CD4-positive, alpha-beta T cell (primary cell): ENCODE data around the gene TMEM207. TPM values are rescaled to one million over a fixed set of nuclear protein-coding genes. Genes with fewer than 3 reads are reported as not detected.

ENCODE experiments used
- ATAC-seq: fragments of 200-7000 bp; cut with Tn5 transposase; one replicate; pipeline ENCODE4 v1.10.0; 2022; ENCODE audit warnings: mild to moderate bottlenecking; ENCODE audit not compliant: poor library complexity
- CTCF ChIA-PET: fragments of 350-600 bp; sonication (Branson Sonifier 250); formaldehyde crosslinking; loops from one replicate; lab custom pipeline; 2021; ENCODE audit warnings: antibody characterized with exemption, inconsistent platforms; lab: Charles Lee
- POLR2A ChIA-PET: fragments of 350-600 bp; sonication (Branson Sonifier 250); formaldehyde crosslinking; loops from one replicate; lab custom pipeline; 2021; ENCODE audit warnings: antibody characterized with exemption, inconsistent platforms; lab: Charles Lee
- DNase-seq, 14 experiments: peaks; one replicate each; pipeline ENCODE4 v3.0.0-alpha.2; 2013 to 2020; ENCODE audit warnings: mixed read lengths in 2 of 14
- H3K27ac ChIP-seq, 2 donors: one replicate each; pipeline versions ENCODE4 v1.5.1 to v1.7.0; 2013; ENCODE audit warnings: low read length in 2 of 2, low read depth in 1 of 2, mild to moderate bottlenecking in 1 of 2
- H3K27me3 ChIP-seq, 2 experiments: 1 replicate in 1 of 2; 2 replicates in 1 of 2; pipeline versions ENCODE4 v1.6.1 to v1.7.0; 2013; ENCODE audit warnings: low read length in 2 of 2, control low read depth in 1 of 2, mild to moderate bottlenecking in 1 of 2, moderate library complexity in 1 of 2; ENCODE audit not compliant: insufficient read depth in 2 of 2, control insufficient read depth in 1 of 2
- H3K36me3 ChIP-seq: one replicate; pipeline ENCODE4 v1.6.1; 2013; ENCODE audit warnings: low read length, control low read depth; ENCODE audit not compliant: insufficient read depth
- H3K4me1 ChIP-seq: one replicate; pipeline ENCODE4 v1.6.1; 2013; ENCODE audit warnings: low read length, control low read depth; ENCODE audit not compliant: insufficient read depth
- H3K4me3 ChIP-seq: one replicate; pipeline ENCODE4 v1.5.1; 2013; ENCODE audit warnings: mild to moderate bottlenecking, low read length, moderate library complexity
- H3K9me3 ChIP-seq, 2 experiments: 1 replicate in 1 of 2; 2 replicates in 1 of 2; pipeline versions ENCODE4 v1.6.1 to v1.7.0; 2013; ENCODE audit warnings: low read length in 2 of 2, mild to moderate bottlenecking in 2 of 2, control low read depth in 1 of 2, moderate library complexity in 1 of 2; ENCODE audit not compliant: control insufficient read depth in 1 of 2, insufficient read depth in 1 of 2
- H3K27ac Mint-ChIP-seq: one replicate; pipeline ENCODE4 v1.8.0; 2020; ENCODE audit warnings: mixed read lengths
- H3K27me3 Mint-ChIP-seq: one replicate; pipeline ENCODE4 v1.8.0; 2021; ENCODE audit warnings: mixed read lengths
- H3K36me3 Mint-ChIP-seq: one replicate; pipeline ENCODE4 v1.8.0; 2021; ENCODE audit warnings: low read depth, mixed read lengths
- H3K4me1 Mint-ChIP-seq: one replicate; pipeline ENCODE4 v1.8.0; 2021; ENCODE audit warnings: low read depth, mixed read lengths
- H3K4me3 Mint-ChIP-seq: one replicate; pipeline ENCODE4 v1.8.0; 2020; ENCODE audit warnings: mild to moderate bottlenecking, mixed read lengths
- H3K9me3 Mint-ChIP-seq: one replicate; pipeline ENCODE4 v1.8.0; 2020; ENCODE audit warnings: mixed read lengths
- intact Hi-C, 2 experiments: fragments of 100-400 bp; cut with DNase I in 1 of 2; cut with micrococcal nuclease in 1 of 2; formaldehyde crosslinking; loops; one replicate each; pipeline versions ENCODE4 v1.15.1 to v1.9.0; 2023 to 2025; cut with DNase I, micrococcal nuclease
- total RNA-seq, 174 experiments: library from RNA in 2 of 174; stranded (reverse) in 2 of 174; gene quantifications; one replicate each; pipeline ENCODE4 v1.2.3 and lab custom pipeline; 2021 to 2026
- TF ChIP-seq, protein P1 (sequence below): fragments of 200-600 bp; IDR thresholded peaks from one replicate; pipeline ENCODE4 v1.8.0; 2022; ENCODE audit warnings: antibody characterized with exemption, mild to moderate bottlenecking

TMEM207 gene
- total RNA-seq, 2 experiments from 2014 or later: not detected

GRCh38 chr3:190442240-190442639 lies 7.5 kb downstream of the TMEM207 start:
- H3K4me1 Mint-ChIP-seq: peaks cover 12% of the 10 kb centered on the region
- Histone ChIP-seq H3K36me3 (no peaks in the 10 kb centered on the region), H3K27me3 (no peaks in the 10 kb centered on the region), H3K9me3 (no peaks in the 10 kb centered on the region), H3K4me1 (no peaks in the 10 kb centered on the region), H3K27ac (no peak overlapping the region), H3K4me3 (no peak overlapping the region)
- ChIA-PET POLR2A (no interaction called here), CTCF (no interaction called here)
- no peaks in the 10 kb centered on the region for H3K36me3 Mint-ChIP-seq
- TF ChIP-seq, protein P1, sequence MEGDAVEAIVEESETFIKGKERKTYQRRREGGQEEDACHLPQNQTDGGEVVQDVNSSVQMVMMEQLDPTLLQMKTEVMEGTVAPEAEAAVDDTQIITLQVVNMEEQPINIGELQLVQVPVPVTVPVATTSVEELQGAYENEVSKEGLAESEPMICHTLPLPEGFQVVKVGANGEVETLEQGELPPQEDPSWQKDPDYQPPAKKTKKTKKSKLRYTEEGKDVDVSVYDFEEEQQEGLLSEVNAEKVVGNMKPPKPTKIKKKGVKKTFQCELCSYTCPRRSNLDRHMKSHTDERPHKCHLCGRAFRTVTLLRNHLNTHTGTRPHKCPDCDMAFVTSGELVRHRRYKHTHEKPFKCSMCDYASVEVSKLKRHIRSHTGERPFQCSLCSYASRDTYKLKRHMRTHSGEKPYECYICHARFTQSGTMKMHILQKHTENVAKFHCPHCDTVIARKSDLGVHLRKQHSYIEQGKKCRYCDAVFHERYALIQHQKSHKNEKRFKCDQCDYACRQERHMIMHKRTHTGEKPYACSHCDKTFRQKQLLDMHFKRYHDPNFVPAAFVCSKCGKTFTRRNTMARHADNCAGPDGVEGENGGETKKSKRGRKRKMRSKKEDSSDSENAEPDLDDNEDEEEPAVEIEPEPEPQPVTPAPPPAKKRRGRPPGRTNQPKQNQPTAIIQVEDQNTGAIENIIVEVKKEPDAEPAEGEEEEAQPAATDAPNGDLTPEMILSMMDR: no peak
- DNase-seq: no peak
- no peak overlapping the region for H3K4me3 Mint-ChIP-seq
- no peak overlapping the region for H3K27ac Mint-ChIP-seq
- peaks cover 7% of the 10 kb centered on the region for H3K27me3 Mint-ChIP-seq
- no peaks in the 10 kb centered on the region for H3K9me3 Mint-ChIP-seq
- intact Hi-C loops: no loop called here
- ATAC-seq: no peak

GRCh38 chr3:190436331-190436730 lies 13.4 kb downstream of the TMEM207 start:
- Histone ChIP-seq H3K27me3 (peaks cover 0 to 4% of the 10 kb centered on the region in 2 experiments), H3K27ac (no peak overlapping the region), H3K4me1 (no peaks in the 10 kb centered on the region), H3K4me3 (no peak overlapping the region), H3K9me3 (no peaks in the 10 kb centered on the region), H3K36me3 (no peaks in the 10 kb centered on the region)
- H3K27me3 Mint-ChIP-seq: peaks cover 41% of the 10 kb centered on the region
- H3K9me3 Mint-ChIP-seq: peaks cover 2% of the 10 kb centered on the region
- DNase-seq (no peak), ATAC-seq (no peak)
- H3K4me3 Mint-ChIP-seq: no peak overlapping the region
- POLR2A ChIA-PET: no interaction called here
- intact Hi-C loops: no loop called here
- no peaks in the 10 kb centered on the region for H3K4me1 Mint-ChIP-seq
- no peaks in the 10 kb centered on the region for H3K36me3 Mint-ChIP-seq
- TF ChIP-seq, protein P1: no peak
- no peak overlapping the region for H3K27ac Mint-ChIP-seq
- CTCF ChIA-PET: no interaction called here

- no peak overlapping the region for H3K27ac Mint-ChIP-seq
Observed at GRCh38 chr3:190435618-190436017, 14.1 kb downstream of the TMEM207 start.

More at GRCh38 chr3:190435618-190436017, 14.1 kb downstream of the TMEM207 start:
- Histone ChIP-seq H3K4me1 (no peaks in the 10 kb centered on the region), H3K27ac (no peak overlapping the region), H3K36me3 (no peaks in the 10 kb centered on the region), H3K4me3 (no peak overlapping the region), H3K9me3 (no peaks in the 10 kb centered on the region), H3K27me3 (peaks cover 0 to 4% of the 10 kb centered on the region in 2 experiments)
- H3K27me3 Mint-ChIP-seq: peaks cover 41% of the 10 kb centered on the region
- TF ChIP-seq, protein P1: no peak
- ChIA-PET CTCF (no interaction called here), POLR2A (no interaction called here)
- H3K4me1 Mint-ChIP-seq: no peaks in the 10 kb centered on the region
- no peak for DNase-seq
- ATAC-seq: no peak
- H3K36me3 Mint-ChIP-seq: no peaks in the 10 kb centered on the region
- H3K4me3 Mint-ChIP-seq: no peak overlapping the region
- intact Hi-C loops: no loop called here
- H3K9me3 Mint-ChIP-seq: peaks cover 2% of the 10 kb centered on the region
